GF-D8 (cell line): ENCODE measurements around the gene FMNL1.
"Not testable (repeated sequence)": the region's sequence is repeated elsewhere in the genome, so short reads cannot be mapped to it uniquely, and the experiment has no call there.

Experiments
- DNase-seq: peaks from one replicate; lab custom pipeline; 2025; lab: John Stamatoyannopoulos, UW

The FMNL1 gene

DNA sequence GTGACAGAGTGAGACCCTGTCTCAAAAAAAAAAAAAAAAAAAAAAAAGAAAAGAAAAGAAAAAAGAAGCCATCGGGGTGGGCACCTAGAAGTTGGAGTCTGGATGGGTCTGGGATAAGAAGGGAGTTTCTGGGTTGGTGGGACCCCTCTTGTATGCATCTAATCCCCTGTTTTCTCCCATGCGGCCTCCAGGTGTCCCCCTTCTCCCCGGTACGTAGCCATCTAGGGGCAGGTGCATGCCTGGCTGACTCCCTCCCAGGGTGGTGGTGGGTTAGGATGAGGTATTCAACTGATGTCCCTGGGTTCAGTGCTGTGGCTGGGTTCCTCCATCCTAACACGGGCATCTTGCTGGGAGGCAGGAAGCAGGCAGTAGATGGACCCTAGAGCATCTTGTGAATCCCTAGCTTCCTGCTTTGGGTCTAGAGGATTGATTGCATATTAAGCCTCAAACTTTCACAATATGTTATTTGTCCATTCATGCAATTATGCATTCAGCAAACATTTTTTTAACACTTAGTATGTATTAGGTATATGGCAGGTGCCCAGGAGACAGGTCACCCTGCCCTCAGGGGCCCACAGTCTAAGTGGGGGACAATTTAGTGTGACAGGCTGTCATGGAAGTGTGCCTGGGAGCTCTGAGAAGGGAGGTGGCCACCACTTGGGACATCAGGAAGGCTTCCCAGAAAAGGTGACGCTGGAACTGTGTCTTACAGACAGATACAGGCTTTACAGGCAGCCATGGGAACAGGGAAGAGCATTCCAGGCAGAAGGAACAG is 13.1 kb downstream of the FMNL1 start:
- no peak for DNase-seq

DNA sequence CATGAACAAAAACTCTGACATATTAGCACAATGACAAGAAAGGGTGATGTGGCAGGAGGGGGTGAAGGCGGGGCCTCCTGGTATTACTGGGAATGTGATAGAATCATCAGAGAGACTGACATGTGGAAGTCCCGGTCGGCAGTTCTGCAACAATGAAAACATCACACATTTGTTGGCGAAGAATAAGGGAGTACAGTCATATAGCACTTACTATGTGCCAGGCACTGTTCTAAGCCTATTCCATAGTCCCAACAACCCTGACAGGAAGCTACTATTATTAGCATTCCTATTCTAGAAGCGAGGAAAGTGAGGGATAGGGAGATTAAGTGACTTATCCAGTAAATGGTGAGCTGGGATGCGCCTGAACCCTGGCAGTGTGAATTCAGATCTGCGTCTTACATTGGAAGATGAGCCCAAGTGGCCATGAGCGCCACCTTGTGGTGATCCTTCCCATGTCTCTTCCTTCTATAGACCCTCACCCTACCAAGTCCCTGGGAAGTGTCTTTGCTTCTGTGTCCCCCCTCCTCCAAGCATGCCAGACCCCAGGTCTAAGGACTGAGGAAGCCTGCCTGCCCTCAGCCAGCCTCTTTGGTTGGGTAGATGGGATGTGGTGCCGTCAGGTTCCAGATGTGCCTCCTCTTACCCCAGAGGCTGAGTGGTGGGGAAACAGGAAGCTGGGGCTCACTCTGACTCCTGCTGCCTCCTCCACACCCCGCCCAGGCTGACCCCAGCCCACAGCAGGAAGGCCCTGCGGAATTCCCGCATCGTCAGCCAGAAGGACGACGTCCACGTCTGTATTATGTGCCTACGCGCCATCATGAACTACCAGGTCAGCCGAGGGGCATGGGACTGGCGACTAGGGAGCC is 14.0 kb downstream of the FMNL1 start:
- DNase-seq: peak; percentile 13

DNA sequence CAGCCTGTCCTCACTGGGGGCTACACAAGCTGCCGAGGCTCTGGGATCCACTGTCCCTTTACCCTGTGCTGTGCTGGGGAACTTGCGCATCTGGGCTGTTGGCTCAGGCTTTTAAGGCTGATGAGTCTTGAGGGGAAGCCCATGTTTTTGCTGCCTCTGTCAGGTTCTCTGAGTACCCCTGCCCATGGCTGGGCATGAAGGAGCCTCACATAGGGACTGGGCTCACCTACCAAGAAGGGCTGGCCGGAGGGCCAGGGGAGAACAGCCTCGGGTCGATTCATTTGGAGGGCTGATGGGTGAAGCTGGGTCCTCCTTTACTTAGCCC is 14.6 kb downstream of the FMNL1 start:
- DNase-seq: no peak

DNA sequence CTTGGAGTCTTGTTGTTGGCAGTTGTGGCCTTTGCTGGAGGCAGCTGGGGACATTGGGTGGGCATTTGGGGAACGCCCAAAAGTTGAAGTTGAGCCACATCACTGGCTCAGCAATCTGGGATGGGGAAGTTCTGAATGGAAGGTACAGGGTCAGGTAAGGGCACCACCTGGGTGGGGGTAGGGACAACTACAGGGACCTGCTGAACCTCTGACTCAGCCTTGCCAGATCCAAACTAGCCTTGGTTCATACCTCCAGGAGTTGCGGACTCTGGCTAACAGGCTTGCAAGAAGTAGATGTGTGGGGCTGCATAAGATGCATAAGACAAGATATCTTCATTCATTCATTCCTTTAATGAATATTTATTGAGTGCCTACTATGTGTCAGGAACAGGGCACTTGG is 16.0 kb downstream of the FMNL1 start:
- DNase-seq: no peak

DNA sequence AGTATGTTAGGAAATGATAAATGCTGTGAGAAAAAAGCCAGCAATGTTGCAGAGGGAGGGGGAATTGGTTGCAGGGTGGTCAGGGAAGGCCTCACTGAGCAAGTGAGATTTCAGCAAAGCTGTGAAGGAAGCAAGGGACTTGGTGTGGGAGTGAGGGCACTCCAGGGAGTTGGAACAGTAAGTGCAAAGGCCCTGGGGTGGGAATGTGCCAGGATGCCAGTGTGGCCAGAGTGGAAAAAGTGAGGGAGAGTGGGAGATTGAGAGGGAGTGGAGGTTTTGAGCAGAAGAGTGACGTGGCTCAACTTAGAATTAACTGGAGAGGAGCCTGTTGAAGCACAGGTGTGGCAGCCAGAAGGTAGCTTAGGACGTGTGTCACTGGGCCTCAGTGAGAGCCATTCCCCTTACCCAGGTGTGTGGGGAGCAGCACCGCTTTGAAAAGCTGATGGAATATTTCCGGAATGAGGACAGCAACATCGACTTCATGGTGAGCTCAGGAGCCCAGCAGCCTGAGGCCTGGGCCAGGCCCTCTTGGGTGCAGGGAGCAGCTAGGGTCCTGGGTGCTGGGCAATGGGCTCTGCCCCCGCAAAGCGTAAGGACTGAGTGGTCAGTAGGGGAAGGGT is 16.6 kb downstream of the FMNL1 start:
- no peak for DNase-seq

DNA sequence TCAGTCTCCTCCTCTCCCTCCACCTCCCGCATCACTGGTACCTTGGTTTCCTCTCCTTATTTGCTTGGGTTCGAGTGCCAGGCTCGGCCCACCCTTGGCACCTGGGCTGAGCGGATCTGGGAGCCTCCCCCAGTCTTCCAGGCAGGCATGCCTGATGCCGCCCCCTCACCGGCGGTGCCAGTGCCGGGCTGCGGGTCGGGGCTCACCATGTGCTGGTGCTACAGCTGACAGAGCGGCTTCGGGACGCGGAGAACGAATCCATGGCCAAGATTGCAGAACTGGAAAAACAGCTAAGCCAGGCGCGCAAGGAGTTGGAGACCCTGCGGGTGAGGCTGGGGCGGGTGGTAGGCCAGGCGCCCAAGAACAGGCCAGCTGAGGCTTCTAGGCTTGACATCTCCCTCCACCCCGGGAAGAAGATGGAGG is 19.2 kb downstream of the FMNL1 start:
- DNase-seq: no peak

DNA sequence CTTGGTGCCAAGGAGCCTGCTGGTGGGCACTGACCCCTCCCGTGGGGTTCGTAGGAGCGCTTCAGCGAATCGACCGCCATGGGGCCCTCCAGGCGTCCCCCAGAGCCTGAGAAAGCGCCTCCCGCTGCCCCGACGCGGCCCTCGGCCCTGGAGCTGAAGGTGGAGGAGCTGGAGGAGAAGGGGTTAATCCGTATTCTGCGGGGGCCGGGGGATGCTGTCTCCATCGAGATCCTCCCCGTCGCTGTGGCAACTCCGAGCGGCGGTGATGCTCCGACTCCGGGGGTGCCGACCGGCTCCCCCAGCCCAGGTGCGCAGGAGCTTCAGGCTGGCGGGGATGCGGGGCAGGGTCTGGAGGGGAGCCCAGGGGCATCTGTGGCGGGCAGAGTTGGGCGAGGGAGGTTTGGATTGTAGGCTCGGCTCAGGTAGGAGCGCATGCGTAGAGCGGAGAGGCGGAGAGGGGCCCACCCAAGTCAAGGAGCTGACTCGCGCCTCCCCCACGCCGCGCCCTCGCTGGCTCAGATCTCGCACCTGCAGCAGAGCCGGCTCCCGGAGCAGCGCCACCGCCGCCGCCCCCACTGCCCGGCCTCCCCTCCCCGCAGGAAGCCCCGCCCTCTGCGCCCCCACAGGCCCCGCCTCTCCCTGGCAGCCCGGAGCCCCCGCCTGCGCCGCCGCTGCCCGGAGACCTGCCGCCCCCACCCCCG is 19.8 kb downstream of the FMNL1 start:
- no peak for DNase-seq

DNA sequence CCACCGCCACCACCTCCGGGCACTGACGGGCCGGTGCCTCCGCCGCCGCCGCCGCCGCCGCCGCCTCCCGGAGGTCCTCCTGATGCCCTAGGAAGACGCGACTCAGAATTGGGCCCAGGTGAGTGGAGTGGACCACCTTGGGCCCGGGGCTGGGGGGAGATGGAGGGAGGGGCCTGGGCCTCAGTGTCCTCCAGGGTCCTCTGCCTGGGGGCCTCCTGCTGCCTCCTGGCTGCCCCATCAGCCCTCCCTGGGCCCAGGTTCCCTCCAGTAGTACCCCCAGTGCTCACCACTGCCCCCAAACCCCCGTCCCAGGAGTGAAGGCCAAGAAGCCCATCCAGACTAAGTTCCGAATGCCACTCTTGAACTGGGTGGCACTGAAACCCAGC is 20.3 kb downstream of the FMNL1 start:
- no peak for DNase-seq

DNA sequence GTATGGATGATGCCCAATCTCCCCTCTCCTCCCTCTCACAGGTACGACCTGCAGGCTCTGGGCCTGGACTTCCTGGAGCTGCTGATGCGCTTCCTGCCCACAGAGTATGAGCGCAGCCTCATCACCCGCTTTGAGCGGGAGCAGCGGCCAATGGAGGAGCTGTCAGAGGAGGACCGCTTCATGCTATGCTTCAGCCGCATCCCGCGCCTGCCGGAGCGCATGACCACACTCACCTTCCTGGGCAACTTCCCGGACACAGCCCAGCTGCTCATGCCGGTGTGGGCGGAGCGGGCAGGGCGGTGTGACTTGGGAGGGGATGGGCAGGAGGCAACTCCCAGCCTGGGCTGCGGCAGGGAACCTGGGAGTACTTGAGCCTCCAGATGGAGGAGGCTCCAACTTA is 22.1 kb downstream of the FMNL1 start:
- DNase-seq: no peak

DNA sequence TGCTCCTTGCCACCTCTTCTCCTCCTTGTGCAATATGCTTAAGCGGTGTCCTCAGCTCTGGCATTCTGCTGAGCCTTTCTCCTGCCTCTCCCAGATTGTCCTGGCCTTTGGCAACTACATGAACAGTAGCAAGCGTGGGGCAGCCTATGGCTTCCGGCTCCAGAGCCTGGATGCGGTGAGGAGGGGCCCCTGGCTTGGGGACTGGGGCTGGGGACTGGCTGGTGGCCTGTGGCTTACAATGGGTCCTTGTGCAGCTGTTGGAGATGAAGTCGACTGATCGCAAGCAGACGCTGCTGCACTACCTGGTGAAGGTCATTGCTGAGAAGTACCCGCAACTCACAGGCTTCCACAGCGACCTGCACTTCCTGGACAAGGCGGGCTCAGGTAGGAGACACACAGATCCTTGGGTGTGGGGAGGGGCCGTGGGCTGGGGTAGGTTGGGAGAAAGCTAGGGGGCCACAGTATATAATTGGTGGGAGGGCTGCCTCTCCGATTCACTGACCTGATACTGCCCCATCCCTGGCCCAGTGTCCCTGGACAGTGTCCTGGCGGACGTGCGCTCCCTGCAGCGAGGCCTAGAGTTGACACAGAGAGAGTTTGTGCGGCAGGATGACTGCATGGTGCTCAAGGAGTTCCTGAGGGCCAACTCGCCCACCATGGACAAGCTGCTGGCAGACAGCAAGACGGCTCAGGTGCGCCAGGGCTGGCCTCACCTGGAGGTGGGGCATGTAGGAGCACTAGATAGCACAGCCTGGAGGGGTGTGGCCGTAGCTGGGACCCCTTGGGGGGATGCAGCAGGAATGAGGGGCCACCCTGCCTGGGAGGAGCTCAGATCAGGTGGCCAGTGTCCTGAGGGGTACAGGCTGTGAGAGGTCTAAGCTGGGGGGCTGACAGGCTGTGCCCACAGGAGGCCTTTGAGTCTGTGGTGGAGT is 23.3 kb downstream of the FMNL1 start:
- DNase-seq: no peak

DNA sequence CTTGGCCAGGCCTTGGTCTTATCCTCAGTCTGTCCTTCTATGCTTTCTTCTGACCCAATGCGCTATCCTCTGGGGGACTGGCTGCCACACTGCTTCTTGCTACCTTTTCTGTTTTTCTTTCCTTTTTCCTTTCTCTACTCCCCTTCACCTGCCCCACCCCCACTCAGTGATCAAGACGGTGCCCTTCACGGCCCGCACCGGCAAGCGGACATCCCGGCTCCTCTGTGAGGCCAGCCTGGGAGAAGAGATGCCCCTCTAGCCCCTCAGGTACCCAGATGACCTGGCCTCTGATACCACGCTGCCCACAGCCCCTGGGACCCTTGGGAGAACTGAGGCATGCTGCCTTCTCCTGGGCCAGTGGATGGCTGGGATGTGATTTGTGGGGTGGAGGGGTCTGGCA is 24.7 kb downstream of the FMNL1 start:
- no peak for DNase-seq

DNA sequence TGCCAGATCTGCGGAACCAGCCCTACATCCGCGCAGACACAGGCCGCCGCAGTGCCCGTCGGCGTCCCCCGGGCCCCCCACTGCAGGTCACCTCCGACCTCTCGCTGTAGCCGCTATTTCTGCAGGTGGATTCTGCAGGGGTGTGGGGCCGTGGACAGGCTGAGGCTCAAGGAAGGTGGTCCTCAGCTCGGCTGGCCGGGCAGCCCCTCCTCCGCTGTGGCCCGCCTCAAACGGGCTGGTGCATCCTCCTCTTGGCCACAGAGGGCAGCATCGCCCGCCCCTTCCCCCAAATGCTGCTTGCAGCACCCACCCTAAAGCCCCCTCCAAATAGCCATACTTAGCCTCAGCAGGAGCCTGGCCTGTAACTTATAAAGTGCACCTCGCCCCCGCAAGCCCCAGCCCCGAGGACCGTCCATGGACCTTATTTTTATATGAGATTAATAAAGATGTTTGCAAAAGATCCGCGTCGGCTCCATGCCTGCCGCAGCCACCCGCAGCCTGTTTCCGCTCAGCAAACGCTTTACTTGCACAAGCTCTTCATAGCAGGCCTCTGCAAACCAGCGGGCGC is 25.3 kb downstream of the FMNL1 start:
- DNase-seq: no peak

DNA sequence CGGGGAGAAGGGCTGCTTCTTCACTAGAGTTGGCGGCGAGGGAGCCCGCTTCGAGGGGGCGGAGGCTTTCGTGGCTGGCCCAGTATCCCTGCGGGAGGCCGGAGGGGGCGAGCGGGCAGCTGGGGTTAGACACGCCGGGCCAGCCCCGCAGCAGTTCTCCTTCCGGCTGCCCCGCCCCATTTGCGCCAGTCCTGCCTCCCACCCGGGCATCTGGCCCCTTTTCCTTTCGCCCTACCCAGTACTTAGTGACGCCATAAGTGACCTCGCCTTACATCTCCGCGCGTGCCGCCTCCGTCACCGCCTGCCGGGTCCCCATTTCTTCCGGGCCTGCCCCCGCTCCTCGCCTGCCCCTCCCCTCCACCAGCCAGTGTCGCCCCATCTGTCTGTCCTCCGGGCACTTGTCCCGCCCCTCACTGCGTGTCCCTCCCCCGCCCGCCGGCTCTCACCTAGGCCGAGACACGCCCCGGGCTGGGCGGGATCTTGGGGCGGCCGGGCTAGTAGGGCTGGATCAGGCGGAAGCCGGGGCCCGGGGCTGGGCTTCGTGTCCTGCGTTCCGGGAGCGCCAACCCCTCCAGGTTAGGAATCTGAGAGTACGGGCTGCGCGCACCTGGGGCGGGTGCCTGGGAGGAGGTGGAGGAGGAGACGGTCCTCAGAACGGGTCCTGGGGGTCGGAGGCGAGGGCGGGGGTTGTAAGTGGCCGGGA is 25.9 kb downstream of the FMNL1 start:
- peak; percentile 93 for DNase-seq

DNA sequence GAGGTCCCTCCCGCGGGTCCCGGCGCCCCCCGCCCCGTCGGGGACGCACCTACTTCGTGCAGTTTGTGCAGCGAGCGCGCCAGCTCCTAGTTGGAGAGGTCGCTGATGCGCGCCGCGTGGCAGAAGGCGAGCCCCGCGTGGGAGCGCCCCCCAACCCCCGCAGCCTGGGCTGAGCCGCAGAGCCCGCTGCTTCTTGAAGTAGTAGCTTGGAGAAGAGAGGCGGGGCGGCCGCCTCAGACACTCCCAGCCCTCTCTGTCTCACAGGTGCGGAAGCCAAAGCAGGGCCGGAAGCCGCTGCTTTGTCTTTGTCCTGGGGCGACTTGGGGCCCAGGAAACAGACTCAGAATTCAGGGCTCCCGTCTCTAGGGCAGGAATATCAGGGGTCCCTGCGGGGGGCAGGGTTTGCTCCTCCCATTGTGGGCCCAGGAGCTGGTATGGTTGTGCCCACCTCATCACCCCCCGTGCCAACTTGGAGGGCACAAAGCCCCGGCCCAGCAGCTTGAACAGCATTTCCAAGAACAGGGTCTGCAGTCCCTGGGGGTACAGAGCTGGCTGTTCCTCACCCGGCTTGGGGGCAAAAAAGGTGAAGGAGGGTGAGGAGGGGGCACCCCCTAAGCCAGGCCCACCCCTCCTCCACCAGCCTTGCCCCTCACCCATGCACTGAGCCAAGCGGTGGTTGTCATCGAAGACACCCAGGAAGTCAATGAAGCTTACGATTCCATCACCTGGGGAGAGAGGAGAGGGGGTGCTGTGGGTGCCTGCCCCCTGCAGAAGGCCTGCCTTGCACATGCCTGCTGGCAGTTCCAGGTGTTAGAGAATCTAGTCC is 26.7 kb downstream of the FMNL1 start:
- DNase-seq: peak; percentile 27

DNA sequence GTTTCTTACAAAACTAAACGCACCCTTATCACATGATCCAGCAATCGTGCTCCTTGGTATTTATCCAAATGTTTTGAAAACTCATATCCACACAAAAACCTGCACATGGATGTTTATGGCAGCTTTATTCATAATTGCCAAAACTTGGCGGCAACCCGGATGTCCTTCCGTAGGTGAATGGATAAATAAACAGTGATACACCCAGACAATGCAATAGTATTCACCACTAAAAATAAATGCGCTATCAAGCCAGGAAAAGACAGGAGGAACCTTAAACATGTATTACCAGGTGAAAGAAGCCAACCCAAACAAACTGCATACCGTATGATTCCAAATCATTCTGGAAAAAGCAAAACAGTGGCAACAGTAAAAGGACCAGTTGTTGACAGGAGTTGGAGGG is 30.2 kb downstream of the FMNL1 start:
- no peak for DNase-seq

DNA sequence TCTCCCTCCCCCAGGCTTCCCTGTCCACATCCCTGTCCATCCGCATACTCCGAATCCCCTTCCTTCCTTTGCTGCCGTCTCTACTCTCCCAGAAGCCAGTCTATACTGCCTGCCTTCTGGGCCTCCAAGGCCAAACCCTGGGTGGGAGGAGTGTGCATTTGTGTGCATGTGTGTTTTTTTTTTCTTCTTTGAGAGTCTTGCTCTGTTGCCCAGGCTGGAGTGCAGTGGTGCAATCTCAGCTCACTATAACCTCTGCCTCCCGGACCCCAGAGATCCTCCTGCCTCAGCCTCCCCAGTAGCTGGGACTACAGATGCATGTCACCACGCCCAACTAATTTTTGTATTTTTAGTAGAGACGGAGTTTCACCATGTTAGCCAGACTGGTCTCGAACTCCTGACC is 31.6 kb downstream of the FMNL1 start:
- not testable (repeated sequence) for DNase-seq

DNA sequence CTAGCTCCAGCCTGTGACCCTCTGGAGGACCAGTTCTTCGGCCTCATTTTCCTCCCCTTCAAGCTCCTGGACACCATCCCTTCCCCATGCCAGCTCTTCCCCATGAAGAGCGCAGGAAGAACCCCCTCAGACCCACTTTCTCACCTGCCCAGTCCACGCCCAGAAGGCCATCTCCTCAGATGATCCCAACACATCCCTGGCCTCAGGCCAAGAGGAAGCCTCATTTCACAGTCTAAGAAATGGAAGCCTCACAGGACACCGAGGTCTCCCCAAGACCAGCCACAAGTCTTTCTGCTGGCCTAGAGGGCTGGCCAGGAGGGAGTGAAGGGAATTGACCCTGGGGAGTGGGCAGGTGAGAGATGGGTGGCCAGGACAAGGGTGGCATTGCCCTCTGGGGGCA is 32.2 kb downstream of the FMNL1 start:
- no peak for DNase-seq

DNA sequence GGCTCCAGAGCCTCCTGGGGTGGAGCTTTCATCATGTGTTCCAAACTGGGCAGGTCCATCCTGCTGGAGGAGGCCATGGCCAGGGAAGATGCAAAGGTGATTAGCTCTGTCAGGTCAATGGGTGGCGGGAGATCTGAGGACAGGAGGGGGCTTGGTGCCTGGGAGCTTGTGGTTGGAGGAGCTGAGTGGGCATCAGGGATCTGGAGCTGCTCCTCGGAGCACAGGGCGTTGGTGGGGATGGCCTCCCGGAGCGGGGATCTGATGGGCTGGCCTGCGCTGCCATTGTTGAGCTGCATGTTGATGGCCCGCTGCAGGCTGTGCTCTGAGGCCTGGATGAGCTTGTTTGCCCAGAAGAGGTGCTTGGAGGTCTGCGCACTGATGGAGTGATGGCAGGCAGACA is 33.7 kb downstream of the FMNL1 start:
- no peak for DNase-seq
